Right kidney (tissue), 9 donors: Measurements from ENCODE around the gene NOS3.

Experiments
- DNase-seq: peaks from one replicate; pipeline ENCODE4 v3.0.0-alpha.2; 2016
- long read RNA-seq, 8 donors: transcript quantifications; one replicate each; lab custom pipeline, GENCODE V29; 2026

Gene NOS3
- long read RNA-seq, donor 1, result 0 reads
- long read RNA-seq, donor 2, result 0 reads
- long read RNA-seq, donor 3, partial matches to known transcripts, result 0 of 1 reads
- long read RNA-seq, donor 3, other reads (novel, unspliced or antisense), result 0 of 1 reads
- long read RNA-seq, donor 4, result 0 reads
- long read RNA-seq, donor 5, result 0 reads
- long read RNA-seq, donor 6, result 0 reads
- long read RNA-seq, donor 7, partial matches to known transcripts, result 0 of 1 reads
- long read RNA-seq, donor 7, other reads (novel, unspliced or antisense), result 0 of 1 reads
- long read RNA-seq, donor 8, partial matches to known transcripts, result 0 of 1 reads
- long read RNA-seq, donor 8, other reads (novel, unspliced or antisense), result 0 of 1 reads

DNA sequence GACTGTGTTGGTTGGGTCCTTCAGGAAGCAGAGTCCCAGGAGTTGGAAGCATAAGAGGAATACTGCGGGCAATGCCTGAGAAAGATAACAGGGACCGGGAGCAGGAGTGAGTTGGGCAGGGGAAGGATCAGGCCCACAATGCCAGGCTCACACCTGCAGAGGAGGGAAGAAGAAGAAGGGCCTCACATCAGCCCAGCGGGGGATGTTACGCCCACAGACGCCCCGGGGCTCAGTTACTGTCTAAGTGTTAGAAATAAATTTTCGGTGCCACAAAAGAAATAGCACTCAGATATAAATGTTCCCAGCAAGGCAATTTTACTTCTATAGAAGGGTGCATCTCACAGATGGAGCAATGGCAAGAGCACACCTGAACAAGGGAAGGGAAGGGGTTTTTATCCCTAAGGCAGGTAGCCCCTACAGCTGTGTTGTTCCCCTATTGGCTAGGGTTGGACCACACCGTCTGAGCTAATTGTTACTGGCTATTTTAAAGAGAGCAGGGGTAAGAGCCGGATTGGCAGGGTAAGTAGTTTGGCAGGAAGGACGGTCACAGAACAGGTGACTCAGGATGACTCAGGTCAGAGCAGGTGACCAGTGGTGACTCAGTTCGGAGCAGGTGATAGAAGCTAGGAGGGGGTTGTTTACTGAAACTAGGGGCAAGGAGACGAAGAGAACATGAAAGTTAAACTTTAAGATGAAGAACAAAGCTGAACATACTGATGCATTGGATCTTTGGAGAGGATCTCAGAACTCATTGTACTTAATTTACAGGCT lies at the start of gene NOS3:
TSS of gene NOS3 (plus strand) at position 602 of the 771 bp plus-strand sequence. CDS start 2,787 bp downstream, outside the sequence.
- no peak for DNase-seq

GRCh38 chr7:150941351-150942000 lies 49.3 kb upstream of the NOS3 start:
- no peak for DNase-seq

- no peak for DNase-seq
These were observed 48.7 kb upstream of the NOS3 start for GRCh38 chr7:150942001-150942590.

GRCh38 chr7:150942591-150943452 lies 48.0 kb upstream of the NOS3 start:
- no peak for DNase-seq

GRCh38 chr7:150943453-150943814 lies 47.4 kb upstream of the NOS3 start:
- DNase-seq, result no peak

DNA sequence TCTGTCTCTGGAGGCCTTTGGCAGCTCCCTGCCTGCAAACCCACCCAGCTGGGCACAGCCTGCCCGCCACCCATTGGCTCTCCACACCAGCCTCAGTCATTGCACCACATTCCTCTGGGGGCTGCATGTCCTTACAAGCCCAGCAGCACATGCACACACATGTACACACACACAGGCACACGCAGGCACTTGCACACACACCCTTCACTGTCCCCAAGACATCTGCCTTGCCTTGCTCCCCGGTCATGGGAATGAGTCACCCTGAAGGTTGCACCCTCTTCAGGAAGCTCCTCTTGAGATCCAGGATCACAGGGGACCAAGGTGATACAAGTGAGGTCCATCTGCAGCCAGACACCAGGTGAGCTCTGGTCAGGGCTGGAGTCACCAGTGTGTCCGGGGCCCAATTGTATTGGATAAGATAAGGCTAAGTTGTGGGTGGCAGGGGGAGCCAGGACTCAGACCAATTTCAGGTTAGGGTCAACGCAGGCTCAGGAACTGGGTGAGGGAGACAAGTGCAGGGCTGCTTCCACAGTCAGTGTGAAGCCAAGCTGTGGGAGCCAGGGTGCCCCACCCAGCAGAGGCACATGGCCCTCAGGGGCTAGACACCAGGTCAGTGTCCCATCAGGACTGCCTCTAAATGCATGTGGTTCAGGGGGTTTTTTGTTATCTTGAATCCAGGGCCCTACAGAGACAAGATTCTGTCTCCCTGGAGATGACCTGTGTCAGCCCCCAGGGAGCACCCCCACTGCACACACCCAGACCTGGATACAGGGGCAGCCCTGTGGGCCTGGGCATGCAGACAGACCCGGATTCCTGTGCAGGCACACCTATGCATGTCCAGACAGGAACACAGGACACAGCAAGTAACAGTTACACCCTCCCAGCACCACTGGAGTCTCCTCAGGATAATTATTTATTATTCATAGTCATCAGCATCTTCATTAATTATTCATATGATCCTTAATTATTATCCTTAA lies 46.5 kb upstream of the NOS3 start:
- no peak for DNase-seq

- no peak for DNase-seq
These were observed 45.5 kb upstream of the NOS3 start for GRCh38 chr7:150945171-150945852.

DNA sequence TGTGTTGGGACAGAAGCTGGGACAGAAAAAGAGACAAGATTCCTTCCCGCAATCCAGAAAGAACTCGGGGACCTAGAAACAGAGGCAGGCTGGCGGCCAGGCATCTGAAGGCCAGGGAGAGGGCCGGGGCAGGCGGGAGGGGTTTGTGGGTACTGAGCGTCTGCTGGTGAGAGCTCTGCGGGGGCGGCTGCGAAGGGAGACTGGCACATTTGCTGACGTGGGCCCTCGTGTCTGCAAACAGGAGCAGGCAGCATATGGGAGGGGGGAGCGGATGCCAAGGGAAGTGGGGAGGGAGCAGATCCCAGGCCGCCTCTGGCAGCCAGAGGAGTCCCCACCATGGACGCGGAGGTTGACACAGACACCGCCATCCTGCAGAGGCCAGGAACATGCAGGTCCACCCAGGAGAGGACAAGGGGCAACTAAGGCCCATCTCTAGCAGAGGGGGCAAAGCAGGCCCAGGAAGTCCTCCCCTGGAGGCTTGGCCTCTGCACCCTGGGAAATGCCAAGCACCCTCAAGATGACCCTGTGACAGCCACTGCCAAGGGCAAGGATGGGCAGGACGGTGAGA lies 44.9 kb upstream of the NOS3 start:
- no peak for DNase-seq

GRCh38 chr7:150946421-150947240 lies 44.2 kb upstream of the NOS3 start:
- DNase-seq, result no peak

- no peak for DNase-seq
These were observed 43.5 kb upstream of the NOS3 start for GRCh38 chr7:150947241-150947745.

GRCh38 chr7:150947761-150948651 lies 42.8 kb upstream of the NOS3 start:
- DNase-seq, result no peak

GRCh38 chr7:150948791-150949251 lies 42.0 kb upstream of the NOS3 start:
- DNase-seq, result no peak

DNA sequence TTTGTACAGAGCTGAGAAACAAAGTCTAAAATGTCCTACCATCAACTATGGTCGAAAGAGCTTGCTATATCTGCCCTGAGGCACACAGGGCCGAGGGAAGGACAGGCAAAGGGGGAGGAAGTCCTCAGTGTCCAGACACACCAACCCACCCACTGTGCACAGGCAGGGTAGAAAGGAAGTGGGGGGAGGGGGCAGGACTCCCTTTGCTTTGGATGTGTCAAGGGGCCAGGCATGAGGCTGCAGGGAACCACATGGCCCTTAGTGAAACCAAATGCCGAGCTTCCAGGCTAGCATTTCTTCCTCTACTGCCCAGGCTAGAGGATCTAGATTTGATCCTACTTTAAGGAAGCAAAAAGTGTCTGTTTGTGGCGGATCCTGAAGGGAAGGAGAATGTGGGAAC lies 41.3 kb upstream of the NOS3 start:
- DNase-seq, result no peak

GRCh38 chr7:150949971-150950491 lies 40.8 kb upstream of the NOS3 start:
- no peak for DNase-seq

- DNase-seq, result no peak
These were observed 40.2 kb upstream of the NOS3 start for GRCh38 chr7:150950496-150951180.

GRCh38 chr7:150951181-150951520 lies 39.7 kb upstream of the NOS3 start:
- DNase-seq, result no peak

DNA sequence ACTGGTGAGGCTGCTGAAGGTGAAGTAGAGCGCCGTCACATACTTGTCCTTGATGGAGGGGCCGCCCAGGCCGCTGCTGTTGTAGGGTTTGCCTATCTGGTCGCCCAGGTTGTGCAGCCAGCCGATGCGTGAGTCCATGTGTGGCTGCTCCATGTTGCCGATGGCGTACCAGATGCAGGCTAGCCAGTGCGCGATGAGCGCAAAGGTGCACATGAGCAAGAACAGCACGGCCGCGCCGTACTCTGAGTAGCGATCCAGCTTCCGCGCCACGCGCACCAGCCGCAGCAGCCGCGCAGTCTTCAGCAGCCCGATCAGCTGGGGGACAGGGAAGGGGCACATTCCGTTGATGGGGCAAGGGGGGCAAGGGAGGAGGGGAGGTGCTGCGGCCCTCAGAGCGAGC lies 39.3 kb upstream of the NOS3 start:
- no peak for DNase-seq
